ENCODE measurements around the gene DENND2C. TPM values are rescaled to one million over a fixed set of nuclear protein-coding genes. Genes with fewer than 3 reads are reported as not detected.

DENND2C gene
- total and polyA plus RNA-seq, 4 donors, result 1.7 to 9.3 (median 3.3) TPM

DNA sequence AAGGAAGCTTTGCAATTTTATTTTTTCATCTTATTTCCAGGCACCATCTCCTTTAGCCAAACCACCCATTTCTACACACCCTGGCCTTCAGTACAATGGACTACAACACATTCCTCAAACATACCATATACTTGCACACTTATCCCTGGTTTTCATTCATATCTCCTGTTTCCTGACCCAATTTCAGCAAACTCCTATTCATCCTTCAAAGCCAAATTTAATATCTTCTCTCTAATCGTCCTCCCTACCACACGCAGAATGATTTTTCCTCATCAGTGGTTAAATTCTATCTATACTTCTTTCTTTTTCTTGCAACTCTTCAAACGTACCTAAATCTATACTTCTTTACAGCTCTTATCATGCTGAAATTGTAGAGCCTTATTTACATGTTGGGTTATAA lies 2.9 kb downstream of the DENND2C start:
- no CpG with 5 or more reads among the region's 3 CpGs for WGBS (ENCODE audit: insufficient coverage)
- H3K4me1 ChIP-seq (ENCODE audit: control insufficient read depth, insufficient read depth, low read length), result peaks cover 13% of the 10 kb centered on the region

DNA sequence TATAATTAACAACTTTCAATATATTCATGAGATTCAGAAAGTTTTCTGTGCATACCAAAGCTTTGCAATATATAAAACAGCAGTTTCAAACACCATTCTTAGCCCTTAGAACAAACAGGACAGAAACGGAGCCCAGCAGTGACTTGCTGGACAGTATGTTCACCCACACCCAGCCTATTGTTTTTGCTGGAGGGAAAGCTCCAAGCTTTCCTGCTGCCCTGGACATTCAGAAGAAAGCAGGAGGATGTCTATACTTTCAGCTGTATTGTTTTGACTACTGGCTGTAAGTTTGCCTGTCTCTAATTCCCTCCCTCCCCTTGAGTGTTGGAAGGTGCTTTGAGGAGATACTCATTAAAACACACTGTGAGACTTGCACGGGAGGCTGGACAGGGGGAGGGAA lies 9.6 kb downstream of the DENND2C start:
- peak in 1 of 6 donors; percentile 25 for DNase-seq (ENCODE audit: low read depth in 4 of 6, low spot score in 6 of 6)

More for the DNA sequence above, 2.9 kb downstream of the DENND2C start:
- Histone ChIP-seq H3K36me3 (ENCODE audit: control insufficient read depth, insufficient read depth, low read length) (no peaks in the 10 kb centered on the region), H3K9me3 (ENCODE audit: control insufficient read depth, insufficient read depth, low read length) (no peaks in the 10 kb centered on the region), H3K27me3 (ENCODE audit: control insufficient read depth, insufficient read depth, low read length) (peaks cover 10% of the 10 kb centered on the region), H3K4me3 (ENCODE audit: low read depth, low read length) (no peak overlapping the region), H3K27ac (ENCODE audit: low read depth, low read length) (no peak overlapping the region)
- DNase-seq (ENCODE audit: low read depth in 4 of 6, low spot score in 6 of 6), result no peak

DNA sequence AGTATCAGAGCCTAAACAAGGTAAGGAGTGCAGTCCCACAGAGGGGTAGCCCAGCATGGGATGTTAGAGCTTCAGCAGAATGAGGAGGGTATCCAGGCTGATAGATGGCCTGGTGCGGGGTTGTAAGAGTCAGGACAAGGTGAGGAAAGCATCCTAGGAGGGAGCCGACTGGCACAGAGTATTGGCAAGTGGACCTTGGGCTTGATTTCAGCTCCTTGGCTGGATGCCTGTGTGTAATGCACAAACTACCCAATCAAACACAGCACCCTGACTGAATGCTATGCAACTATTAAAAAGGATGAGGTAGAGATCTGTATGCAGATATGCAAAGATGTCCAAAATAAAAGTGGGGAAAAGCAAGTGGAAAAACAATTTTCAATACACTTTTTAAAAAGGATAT lies 18.0 kb downstream of the DENND2C start:
- no peaks in the 10 kb centered on the region for H3K4me1 ChIP-seq (ENCODE audit: control insufficient read depth, insufficient read depth, low read length)
- H3K4me3 ChIP-seq (ENCODE audit: low read depth, low read length), result no peak overlapping the region
- H3K36me3 ChIP-seq (ENCODE audit: control insufficient read depth, insufficient read depth, low read length), result no peaks in the 10 kb centered on the region
- WGBS (ENCODE audit: insufficient coverage), result 80% methylated on average over 1 of the region's 2 CpGs
- no peak for DNase-seq (ENCODE audit: low read depth in 4 of 6, low spot score in 6 of 6)
- no peaks in the 10 kb centered on the region for H3K9me3 ChIP-seq (ENCODE audit: control insufficient read depth, insufficient read depth, low read length)
- no peak overlapping the region for H3K27ac ChIP-seq (ENCODE audit: low read depth, low read length)
- no peaks in the 10 kb centered on the region for H3K27me3 ChIP-seq (ENCODE audit: control insufficient read depth, insufficient read depth, low read length)

More for the DNA sequence above, 9.6 kb downstream of the DENND2C start:
- H3K4me3 ChIP-seq (ENCODE audit: low read depth, low read length), result no peak overlapping the region
- no peak overlapping the region for H3K27ac ChIP-seq (ENCODE audit: low read depth, low read length)
- H3K27me3 ChIP-seq (ENCODE audit: control insufficient read depth, insufficient read depth, low read length), result no peaks in the 10 kb centered on the region
- WGBS (ENCODE audit: insufficient coverage), result no CpG with 5 or more reads among the region's 2 CpGs
- H3K9me3 ChIP-seq (ENCODE audit: control insufficient read depth, insufficient read depth, low read length), result no peaks in the 10 kb centered on the region
- no peaks in the 10 kb centered on the region for H3K36me3 ChIP-seq (ENCODE audit: control insufficient read depth, insufficient read depth, low read length)
- H3K4me1 ChIP-seq (ENCODE audit: control insufficient read depth, insufficient read depth, low read length), result no peaks in the 10 kb centered on the region

DNA sequence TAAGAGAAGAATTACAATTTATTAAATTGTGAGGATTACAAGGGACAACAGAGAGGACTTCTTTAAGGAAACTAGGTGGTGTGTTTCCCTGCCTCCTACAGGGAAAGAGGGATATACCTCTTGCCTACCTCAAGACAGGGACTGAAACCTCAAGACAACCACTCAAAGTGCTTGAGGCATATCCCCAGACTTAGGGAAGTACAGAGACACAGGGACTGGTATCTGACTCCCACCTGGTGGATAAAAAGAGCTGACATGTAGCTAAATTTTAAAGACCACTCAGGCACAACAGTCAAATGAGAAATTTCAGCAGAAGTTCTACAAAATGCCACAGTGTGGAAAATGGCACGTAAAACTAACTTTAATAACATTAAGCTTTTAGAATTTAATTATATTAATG lies 21.3 kb downstream of the DENND2C start:
- Histone ChIP-seq H3K4me1 (ENCODE audit: control insufficient read depth, insufficient read depth, low read length) (no peaks in the 10 kb centered on the region), H3K9me3 (ENCODE audit: control insufficient read depth, insufficient read depth, low read length) (no peaks in the 10 kb centered on the region), H3K27ac (ENCODE audit: low read depth, low read length) (no peak overlapping the region), H3K27me3 (ENCODE audit: control insufficient read depth, insufficient read depth, low read length) (no peaks in the 10 kb centered on the region), H3K36me3 (ENCODE audit: control insufficient read depth, insufficient read depth, low read length) (no peaks in the 10 kb centered on the region), H3K4me3 (ENCODE audit: low read depth, low read length) (no peak overlapping the region)
- WGBS (ENCODE audit: insufficient coverage), result no CpG with 5 or more reads among the region's 1 CpG
- no peak for DNase-seq (ENCODE audit: low read depth in 4 of 6, low spot score in 6 of 6)

DNA sequence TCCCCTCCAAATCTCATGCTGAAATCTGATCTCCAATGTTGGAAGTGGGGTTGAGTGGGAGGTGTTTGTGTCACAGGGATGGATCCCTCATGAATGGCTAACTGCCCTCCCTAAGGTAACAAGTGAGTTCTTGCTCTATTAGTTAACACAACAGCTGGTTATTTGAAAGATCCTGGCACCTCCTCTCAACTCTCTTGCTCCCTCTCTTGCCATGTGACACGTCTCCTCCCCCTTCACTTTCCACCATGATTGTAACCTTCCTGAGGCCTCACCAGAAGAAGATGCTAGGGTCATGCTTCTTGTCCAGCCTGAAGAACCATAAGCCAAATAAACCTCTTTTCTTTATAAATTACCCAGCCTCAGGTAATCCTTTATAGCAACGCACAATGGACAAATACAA lies 28.5 kb downstream of the DENND2C start:
- Histone ChIP-seq H3K36me3 (ENCODE audit: control insufficient read depth, insufficient read depth, low read length) (no peaks in the 10 kb centered on the region), H3K27me3 (ENCODE audit: control insufficient read depth, insufficient read depth, low read length) (no peaks in the 10 kb centered on the region), H3K4me1 (ENCODE audit: control insufficient read depth, insufficient read depth, low read length) (no peaks in the 10 kb centered on the region), H3K4me3 (ENCODE audit: low read depth, low read length) (no peak overlapping the region), H3K9me3 (ENCODE audit: control insufficient read depth, insufficient read depth, low read length) (no peaks in the 10 kb centered on the region), H3K27ac (ENCODE audit: low read depth, low read length) (no peak overlapping the region)
- DNase-seq (ENCODE audit: low read depth in 4 of 6, low spot score in 6 of 6), result no peak
- 80% methylated on average over 2 of the region's 2 CpGs for WGBS (ENCODE audit: insufficient coverage)

DNA sequence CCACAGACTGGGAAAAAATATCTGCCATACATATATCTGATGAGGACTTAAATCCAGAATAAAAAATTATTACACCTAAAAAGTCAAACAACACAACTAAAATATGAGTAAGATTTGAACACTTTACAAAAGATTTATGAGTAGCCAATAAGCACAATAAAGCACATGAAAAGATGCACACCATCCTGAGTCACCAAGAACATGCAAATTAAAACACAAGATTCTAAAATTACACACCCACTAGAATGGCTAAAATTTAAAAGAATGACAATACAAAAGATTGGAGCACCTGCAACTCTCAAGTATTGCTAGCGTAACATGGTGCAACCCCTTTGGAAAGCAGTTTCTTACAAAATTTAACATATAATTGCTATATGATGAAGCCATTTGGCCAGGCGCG lies 30.9 kb downstream of the DENND2C start:
- Histone ChIP-seq H3K36me3 (ENCODE audit: control insufficient read depth, insufficient read depth, low read length) (no peaks in the 10 kb centered on the region), H3K27me3 (ENCODE audit: control insufficient read depth, insufficient read depth, low read length) (no peaks in the 10 kb centered on the region), H3K4me3 (ENCODE audit: low read depth, low read length) (no peak overlapping the region), H3K4me1 (ENCODE audit: control insufficient read depth, insufficient read depth, low read length) (no peaks in the 10 kb centered on the region), H3K27ac (ENCODE audit: low read depth, low read length) (no peak overlapping the region), H3K9me3 (ENCODE audit: control insufficient read depth, insufficient read depth, low read length) (no peaks in the 10 kb centered on the region)
- no peak for DNase-seq (ENCODE audit: low read depth in 4 of 6, low spot score in 6 of 6)
- WGBS (ENCODE audit: insufficient coverage), result no CpG with 5 or more reads among the region's 3 CpGs

DNA sequence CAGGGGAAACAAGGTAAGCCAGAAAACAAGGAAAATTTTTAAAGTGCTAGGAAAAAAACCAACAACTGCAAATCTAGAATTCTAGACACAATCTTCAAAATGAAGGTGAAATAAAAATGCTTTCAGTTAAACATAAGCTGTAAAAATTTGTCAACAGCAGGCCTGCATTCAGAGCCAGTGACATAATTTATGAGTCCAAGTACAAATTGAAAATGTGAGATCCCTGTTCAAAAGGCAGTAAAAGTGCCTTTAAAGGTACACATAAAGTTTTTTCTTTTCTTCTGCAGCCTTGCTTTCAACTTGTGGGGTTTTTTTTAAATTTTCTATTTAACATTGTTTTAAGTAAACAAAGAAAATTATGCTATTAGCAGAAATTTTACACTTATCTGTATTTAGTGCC lies 37.4 kb downstream of the DENND2C start:
- H3K9me3 ChIP-seq (ENCODE audit: control insufficient read depth, insufficient read depth, low read length), result no peaks in the 10 kb centered on the region
- H3K4me1 ChIP-seq (ENCODE audit: control insufficient read depth, insufficient read depth, low read length), result no peaks in the 10 kb centered on the region
- no peak overlapping the region for H3K4me3 ChIP-seq (ENCODE audit: low read depth, low read length)
- H3K27me3 ChIP-seq (ENCODE audit: control insufficient read depth, insufficient read depth, low read length), result no peaks in the 10 kb centered on the region
- H3K36me3 ChIP-seq (ENCODE audit: control insufficient read depth, insufficient read depth, low read length), result no peaks in the 10 kb centered on the region
- no peak overlapping the region for H3K27ac ChIP-seq (ENCODE audit: low read depth, low read length)
- no peak for DNase-seq (ENCODE audit: low read depth in 4 of 6, low spot score in 6 of 6)

DNA sequence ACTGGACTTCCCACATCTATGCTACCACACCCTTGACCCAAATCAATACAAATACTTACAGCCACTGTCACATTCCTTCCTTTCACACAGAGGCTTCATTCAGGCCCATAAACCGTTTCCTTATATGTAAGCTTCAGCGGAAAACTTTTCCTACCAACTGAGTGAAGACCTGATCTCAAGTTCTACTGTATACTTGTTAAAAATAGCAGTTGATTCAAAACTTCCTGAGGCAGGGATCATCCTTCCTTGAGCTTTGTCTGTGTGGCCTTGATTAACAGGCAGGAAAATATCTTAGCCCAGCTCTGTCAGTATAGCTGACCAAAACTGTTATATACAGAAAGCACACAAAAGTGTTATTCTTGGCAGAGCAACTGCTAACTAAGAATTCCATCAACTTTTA lies 42.7 kb downstream of the DENND2C start:
- no CpG with 5 or more reads among the region's 2 CpGs for WGBS (ENCODE audit: insufficient coverage)
- DNase-seq (ENCODE audit: low read depth in 4 of 6, low spot score in 6 of 6), result no peak
- Histone ChIP-seq H3K27me3 (ENCODE audit: control insufficient read depth, insufficient read depth, low read length) (no peaks in the 10 kb centered on the region), H3K4me1 (ENCODE audit: control insufficient read depth, insufficient read depth, low read length) (no peaks in the 10 kb centered on the region), H3K27ac (ENCODE audit: low read depth, low read length) (no peak overlapping the region), H3K36me3 (ENCODE audit: control insufficient read depth, insufficient read depth, low read length) (no peaks in the 10 kb centered on the region), H3K9me3 (ENCODE audit: control insufficient read depth, insufficient read depth, low read length) (no peaks in the 10 kb centered on the region), H3K4me3 (ENCODE audit: low read depth, low read length) (no peak overlapping the region)

DNA sequence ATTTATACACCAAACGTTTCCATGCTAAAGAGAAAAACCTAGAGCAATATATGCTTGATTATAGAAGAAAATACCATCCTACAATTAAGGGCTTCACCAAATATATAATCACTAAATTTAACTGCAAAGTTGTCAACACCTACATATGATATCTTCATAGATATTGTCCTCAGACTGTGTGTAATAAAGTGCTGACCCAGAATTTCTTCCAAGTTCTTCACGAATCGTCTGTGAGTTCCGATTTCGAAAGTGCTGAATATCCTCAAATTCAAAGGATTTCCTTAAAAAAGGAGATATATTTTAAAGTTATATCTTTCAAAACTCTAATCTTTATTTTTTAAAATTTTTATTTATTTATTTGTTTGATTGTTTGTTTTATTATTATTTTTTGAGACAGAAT lies 46.5 kb downstream of the DENND2C start:
- no CpG with 5 or more reads among the region's 5 CpGs for WGBS (ENCODE audit: insufficient coverage)
- H3K27me3 ChIP-seq (ENCODE audit: control insufficient read depth, insufficient read depth, low read length), result no peaks in the 10 kb centered on the region
- H3K27ac ChIP-seq (ENCODE audit: low read depth, low read length), result no peak overlapping the region

DNA sequence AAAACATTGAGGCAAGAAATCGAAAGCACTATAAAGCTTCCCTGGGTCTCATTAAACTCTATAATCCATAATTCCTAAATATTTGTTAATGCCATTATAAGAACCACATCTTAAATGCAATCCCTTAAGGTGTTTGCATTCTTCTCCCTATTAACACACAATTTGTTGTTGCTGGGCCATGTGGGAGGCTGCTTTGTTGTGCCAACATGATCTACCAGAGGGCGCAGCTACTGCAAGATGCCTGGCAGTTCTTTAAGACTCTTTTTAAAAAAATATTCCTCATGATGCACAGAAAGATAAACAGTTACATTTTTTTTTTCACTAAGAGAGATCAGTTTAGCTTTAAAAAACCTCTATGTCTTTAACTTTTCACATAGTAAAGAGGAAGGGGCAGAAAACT lies 49.4 kb downstream of the DENND2C start:
- Histone ChIP-seq H3K4me3 (ENCODE audit: low read depth, low read length) (no peak overlapping the region), H3K27ac (ENCODE audit: low read depth, low read length) (no peak overlapping the region), H3K4me1 (ENCODE audit: control insufficient read depth, insufficient read depth, low read length) (no peaks in the 10 kb centered on the region), H3K27me3 (ENCODE audit: control insufficient read depth, insufficient read depth, low read length) (no peaks in the 10 kb centered on the region), H3K9me3 (ENCODE audit: control insufficient read depth, insufficient read depth, low read length) (no peaks in the 10 kb centered on the region), H3K36me3 (ENCODE audit: control insufficient read depth, insufficient read depth, low read length) (no peaks in the 10 kb centered on the region)
- no CpG with 5 or more reads among the region's 2 CpGs for WGBS (ENCODE audit: insufficient coverage)
- DNase-seq (ENCODE audit: low read depth in 4 of 6, low spot score in 6 of 6), result no peak

More for the DNA sequence above, 46.5 kb downstream of the DENND2C start:
- Histone ChIP-seq H3K9me3 (ENCODE audit: control insufficient read depth, insufficient read depth, low read length) (no peaks in the 10 kb centered on the region), H3K4me3 (ENCODE audit: low read depth, low read length) (no peak overlapping the region), H3K36me3 (ENCODE audit: control insufficient read depth, insufficient read depth, low read length) (no peaks in the 10 kb centered on the region), H3K4me1 (ENCODE audit: control insufficient read depth, insufficient read depth, low read length) (no peaks in the 10 kb centered on the region)
- DNase-seq (ENCODE audit: low read depth in 4 of 6, low spot score in 6 of 6), result no peak
